PC-9 (cell line): ENCODE measurements around the gene STK39. TPM values are rescaled to one million over a fixed set of nuclear protein-coding genes. Genes with fewer than 3 reads are reported as not detected.

Source experiments
- BruUV-seq: library from RNA; stranded (reverse); fragments of 400-500 nt; replicated peaks from 2 replicates; lab custom pipeline; 2021; lab: Mats Ljungman, UMichigan
- CTCF ChIA-PET: fragments of 300-600 bp; sonication (Branson Sonifier 250); formaldehyde crosslinking; loops from one replicate; lab custom pipeline; 2022; ENCODE audit warnings: antibody characterized with exemption; lab: Charles Lee
- POLR2A ChIA-PET: fragments of 300-600 bp; sonication (Branson Sonifier 250); formaldehyde crosslinking; loops from one replicate; lab custom pipeline; 2022; ENCODE audit warnings: antibody characterized with exemption; ENCODE audit not compliant: unreplicated experiment; lab: Charles Lee
- DNase-seq, 2 experiments: peaks; one replicate each; pipeline versions ENCODE4 v3.0.0 to v3.0.0-alpha.2; 2015 to 2022; ENCODE audit warnings: mixed read lengths in 1 of 2
- H2AFZ ChIP-seq: fragments of 200-600 bp; sonication (generic); 2 replicates; pipeline ENCODE4 v1.8.1; 2017; ENCODE audit warnings: antibody characterized with exemption
- H3F3A ChIP-seq: fragments of 200-600 bp; sonication (generic); 2 replicates; pipeline ENCODE4 v1.8.1; 2017; ENCODE audit warnings: antibody characterized with exemption, mild to moderate bottlenecking, low read depth; ENCODE audit not compliant: insufficient read depth
- H3K27ac ChIP-seq: fragments of 200-600 bp; sonication (generic); 2 replicates; pipeline ENCODE4 v1.6.1; 2016; ENCODE audit warnings: mixed run types
- H3K27me3 ChIP-seq: fragments of 200-600 bp; sonication (generic); 2 replicates; pipeline ENCODE4 v1.6.1; 2016; ENCODE audit warnings: low read depth, mixed run types; ENCODE audit not compliant: insufficient read depth
- H3K36me3 ChIP-seq: fragments of 200-600 bp; sonication (generic); 2 replicates; pipeline ENCODE4 v1.6.1; 2016; ENCODE audit warnings: low read depth, mixed run types
- H3K4me1 ChIP-seq: fragments of 200-600 bp; sonication (generic); replicated peaks from 2 replicates; pipeline ENCODE4 v1.6.1; 2016; ENCODE audit warnings: mixed run types; ENCODE audit not compliant: insufficient read depth
- H3K4me2 ChIP-seq: fragments of 200-600 bp; sonication (generic); 2 replicates; pipeline ENCODE4 v1.6.1; 2017; ENCODE audit warnings: mixed run types
- H3K4me3 ChIP-seq: fragments of 200-600 bp; sonication (generic); 2 replicates; pipeline ENCODE4 v1.6.1; 2016; ENCODE audit warnings: mixed run types
- H3K79me2 ChIP-seq: fragments of 200-600 bp; sonication (generic); 2 replicates; pipeline ENCODE4 v1.6.1; 2017; ENCODE audit warnings: low read depth, mixed run types
- H3K9me2 ChIP-seq: fragments of 200-600 bp; sonication (generic); 2 replicates; pipeline ENCODE4 v1.8.1; 2017; ENCODE audit warnings: mild to moderate bottlenecking; ENCODE audit not compliant: insufficient read depth
- H3K9me3 ChIP-seq: fragments of 200-600 bp; sonication (generic); 2 replicates; pipeline ENCODE4 v1.8.1; 2016; ENCODE audit warnings: low read depth; ENCODE audit not compliant: insufficient read depth
- H4K20me1 ChIP-seq: fragments of 200-600 bp; sonication (generic); 2 replicates; pipeline ENCODE4 v1.8.1; 2017; ENCODE audit not compliant: insufficient read depth
- CTCF ChIP-seq: fragments of 200-600 bp; sonication (generic); conservative IDR thresholded peaks from 2 replicates; pipeline ENCODE4 v1.6.1; 2017; ENCODE audit warnings: mixed run types, antibody characterized with exemption, mild to moderate bottlenecking, moderate library complexity
- EZH2 ChIP-seq: fragments of 200-600 bp; sonication (generic); IDR thresholded peaks from 2 replicates; pipeline ENCODE4 v1.8.0; 2017; ENCODE audit warnings: antibody characterized with exemption, low read depth
- intact Hi-C: fragments of 100-400 bp; cut with micrococcal nuclease; formaldehyde crosslinking; loops from one replicate; pipeline ENCODE4 v1.10.0; 2022; ENCODE audit not compliant: unreplicated experiment
- total RNA-seq: library from RNA; stranded (reverse); gene quantifications from 2 replicates; pipeline ENCODE4 v1.2.3, GENCODE V29; 2021

Gene STK39
- total RNA-seq, 1 experiment from 2014 or later = 14.5 TPM

- no peaks in the 10 kb centered on the region for H3K36me3 ChIP-seq
- H4K20me1 ChIP-seq = no peaks in the 10 kb centered on the region
- no peaks in the 10 kb centered on the region for H3K27me3 ChIP-seq
- H3K4me2 ChIP-seq = no peak overlapping the region
- CTCF ChIA-PET = no interaction called here
- BruUV-seq = no TSS peak
- DNase-seq = no peak
- no peak overlapping the region for H3K4me3 ChIP-seq
- no peaks in the 10 kb centered on the region for H3K9me2 ChIP-seq
- POLR2A ChIA-PET = no interaction called here
- H3K4me1 ChIP-seq = no peaks in the 10 kb centered on the region
- no peak for TF ChIP-seq CTCF
- H3K79me2 ChIP-seq = no peaks in the 10 kb centered on the region
- H2AFZ ChIP-seq = no peak overlapping the region
- intact Hi-C loops = no loop called here
- H3F3A ChIP-seq = no peaks in the 10 kb centered on the region
- H3K9me3 ChIP-seq = no peaks in the 10 kb centered on the region
- no peak overlapping the region for H3K27ac ChIP-seq
Observed at GRCh38 chr2:167943368-167943767, 304.0 kb downstream of the STK39 start.

DNA sequence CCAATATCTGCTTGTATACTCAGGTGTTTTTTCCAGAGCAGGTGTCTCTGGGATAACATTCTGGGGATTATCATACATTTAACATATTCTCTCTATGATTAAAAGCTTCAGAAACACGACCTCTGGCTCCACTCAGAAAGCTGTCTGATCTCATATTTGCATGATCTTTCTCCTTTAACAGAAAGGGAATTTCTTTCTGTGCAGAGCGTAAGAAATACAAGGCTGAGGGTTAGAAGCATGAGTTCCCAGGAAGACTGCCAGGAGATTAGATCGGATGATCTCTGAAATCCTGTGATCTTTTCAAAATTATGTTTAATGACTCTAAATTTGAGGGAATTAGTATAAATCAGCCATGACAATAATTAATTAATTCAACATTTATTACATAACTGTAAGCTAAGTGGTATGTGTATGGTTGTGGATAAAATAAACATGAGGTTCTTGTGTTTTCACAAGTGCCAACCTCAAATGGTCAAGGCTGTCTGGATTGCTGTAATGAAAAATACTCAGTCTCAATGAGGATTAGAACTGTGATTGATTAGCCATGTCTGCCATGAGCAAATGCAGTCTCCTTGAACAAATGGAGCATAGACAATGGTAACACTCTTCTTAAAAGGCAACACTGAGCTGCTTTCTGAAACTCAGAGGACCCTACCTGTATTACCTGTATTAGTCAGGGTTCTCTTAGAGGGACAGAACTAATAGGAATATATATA, 304.9 kb downstream of the STK39 start:
- Histone ChIP-seq H2AFZ (no peak overlapping the region), H3K27ac (no peak overlapping the region), H3K79me2 (no peaks in the 10 kb centered on the region), H3K9me2 (no peaks in the 10 kb centered on the region), H4K20me1 (no peaks in the 10 kb centered on the region), H3K4me2 (no peak overlapping the region), H3F3A (no peaks in the 10 kb centered on the region), H3K27me3 (no peaks in the 10 kb centered on the region), H3K36me3 (no peaks in the 10 kb centered on the region), H3K4me1 (no peaks in the 10 kb centered on the region), H3K4me3 (no peak overlapping the region), H3K9me3 (no peaks in the 10 kb centered on the region)
- BruUV-seq = no TSS peak
- CTCF ChIA-PET = no interaction called here
- POLR2A ChIA-PET = no interaction called here
- DNase-seq = no peak
- intact Hi-C loops = no loop called here
- TF ChIP-seq EZH2 (no peak), CTCF (no peak)

DNA sequence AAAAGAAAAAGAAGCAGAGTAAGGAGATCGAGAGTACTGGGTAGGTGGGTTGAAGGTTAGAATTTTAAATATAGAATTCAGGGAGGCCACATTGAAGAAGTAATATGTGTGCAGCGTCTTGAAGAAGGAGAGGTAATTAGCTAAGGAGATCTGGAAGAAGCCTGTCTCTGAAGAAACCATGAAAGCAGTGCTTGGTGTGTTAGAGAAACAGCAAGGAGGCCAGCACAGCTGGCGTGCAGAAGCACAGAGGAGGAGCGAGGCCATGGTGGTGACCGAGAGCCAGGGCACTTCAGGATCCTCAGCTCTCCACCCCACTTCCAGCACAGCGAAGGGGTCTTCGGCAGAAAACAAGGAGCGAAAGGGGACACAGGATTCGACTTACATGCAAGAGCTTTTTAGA, 305.8 kb downstream of the STK39 start:
- Histone ChIP-seq H3K9me2 (no peaks in the 10 kb centered on the region), H4K20me1 (no peaks in the 10 kb centered on the region), H3K79me2 (no peaks in the 10 kb centered on the region), H2AFZ (no peak overlapping the region), H3K4me2 (no peak overlapping the region), H3K27ac (no peak overlapping the region), H3K4me1 (no peaks in the 10 kb centered on the region), H3K4me3 (no peak overlapping the region), H3K36me3 (no peaks in the 10 kb centered on the region), H3F3A (no peaks in the 10 kb centered on the region), H3K27me3 (no peaks in the 10 kb centered on the region), H3K9me3 (no peaks in the 10 kb centered on the region)
- intact Hi-C loops = no loop called here
- TF ChIP-seq EZH2 = no peak
- TF ChIP-seq CTCF = no peak
- DNase-seq = no peak
- ChIA-PET POLR2A (no interaction called here), CTCF (no interaction called here)
- BruUV-seq = no TSS peak
